DMS114 treated with DMSO at 0.1 percent for 48 hours (cell line): ENCODE measurements around the gene SH3BP5L.
"Not testable (repeated sequence)": the region's sequence is repeated elsewhere in the genome, so short reads cannot be mapped to it uniquely, and the experiment has no call there.

Experiments used
- DNase-seq: peaks from one replicate; lab custom pipeline; 2025; ENCODE audit not compliant: unreplicated experiment; lab: John Stamatoyannopoulos, UW

The SH3BP5L gene

DNA sequence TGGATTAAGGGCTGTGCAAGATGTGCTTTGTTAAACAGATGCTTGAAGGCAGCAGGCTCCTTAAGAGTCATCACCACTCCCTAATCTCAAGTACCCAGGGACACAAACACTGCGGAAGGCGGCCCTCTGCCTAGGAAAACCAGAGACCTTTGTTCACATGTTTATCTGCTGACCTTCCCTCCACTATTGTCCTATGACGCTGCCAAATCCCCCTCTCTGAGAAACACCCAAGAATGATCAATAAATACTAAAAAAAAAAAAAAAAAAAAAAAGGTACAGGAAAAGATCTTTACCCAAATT, 5.0 kb upstream of the SH3BP5L start:
- DNase-seq = not testable (repeated sequence)

DNA sequence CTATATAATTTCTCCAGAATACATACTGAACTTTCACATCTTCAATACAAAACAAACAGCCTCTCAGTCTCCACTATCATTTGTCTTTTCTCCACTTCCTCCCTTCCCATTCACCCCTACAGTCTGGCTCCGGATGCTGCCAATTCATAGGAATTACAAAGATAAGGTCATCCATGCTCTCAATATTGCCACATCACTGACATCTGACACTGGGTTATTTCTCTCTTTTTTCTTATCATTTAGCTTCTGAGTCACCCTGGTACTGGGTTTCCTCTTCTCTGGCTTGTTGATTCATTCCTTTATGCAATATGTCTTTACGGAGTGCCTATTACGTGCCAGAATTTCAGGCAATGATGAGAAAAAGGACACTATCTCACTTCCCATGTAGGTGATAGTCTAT, 3.1 kb upstream of the SH3BP5L start:
- no peak for DNase-seq

DNA sequence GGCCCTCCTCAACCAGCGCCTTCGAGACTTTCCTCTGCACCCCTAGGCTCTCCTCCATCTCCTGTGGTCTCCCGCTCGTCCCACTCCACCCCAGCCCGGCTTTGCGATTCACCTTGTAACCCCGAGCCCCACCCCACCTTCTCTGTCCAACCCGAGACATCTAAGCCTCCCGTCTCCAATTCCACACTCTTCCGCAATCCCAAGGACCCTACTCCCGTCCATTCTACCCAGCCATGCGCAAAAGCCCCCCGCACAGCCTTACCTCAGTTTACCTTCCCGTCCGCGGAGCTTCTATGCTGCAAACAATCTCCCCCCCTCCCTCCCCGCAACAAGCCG, 174 bp downstream of the SH3BP5L start:
- no peak for DNase-seq

DNA sequence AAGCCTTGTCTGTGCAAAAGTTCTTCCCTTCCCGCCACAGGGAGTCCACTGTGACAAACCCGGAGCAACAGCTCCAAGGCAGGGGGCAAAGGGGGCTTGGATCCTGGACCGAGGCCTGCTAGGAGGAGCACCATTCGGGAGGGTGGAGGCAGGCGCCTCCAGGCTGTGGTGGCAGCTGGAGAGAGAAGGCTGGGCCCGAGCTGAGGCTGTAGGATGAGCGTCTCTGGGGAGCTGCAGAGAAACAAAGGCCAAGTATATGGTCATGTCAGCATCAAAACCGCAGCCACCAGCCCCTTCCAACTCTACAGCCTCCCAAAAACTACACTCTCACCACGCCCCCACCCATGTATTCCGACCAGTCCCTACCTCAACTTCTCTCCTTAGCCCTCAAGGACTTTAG, 579 bp downstream of the SH3BP5L start:
- DNase-seq = no peak

DNA sequence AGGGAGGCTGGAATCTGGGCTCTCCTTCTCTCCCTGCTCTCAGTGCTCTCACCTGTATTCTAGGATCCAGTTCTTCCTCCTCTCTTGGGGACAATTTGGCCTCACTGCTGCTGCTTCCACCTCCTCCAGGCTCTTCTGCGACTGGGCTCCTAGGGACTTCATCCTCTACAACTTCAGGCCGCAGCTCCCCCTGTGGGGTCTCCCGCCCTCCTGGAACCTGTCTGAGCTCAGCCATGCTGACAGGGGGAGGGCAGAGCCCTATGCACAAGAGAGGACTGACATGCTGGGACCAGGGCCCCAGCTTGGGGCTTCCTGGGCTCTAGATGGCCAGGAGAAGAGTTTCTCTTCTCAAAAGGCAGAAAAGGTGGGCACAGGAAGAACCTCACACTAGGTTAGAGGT, 1.0 kb downstream of the SH3BP5L start:
- no peak for DNase-seq

DNA sequence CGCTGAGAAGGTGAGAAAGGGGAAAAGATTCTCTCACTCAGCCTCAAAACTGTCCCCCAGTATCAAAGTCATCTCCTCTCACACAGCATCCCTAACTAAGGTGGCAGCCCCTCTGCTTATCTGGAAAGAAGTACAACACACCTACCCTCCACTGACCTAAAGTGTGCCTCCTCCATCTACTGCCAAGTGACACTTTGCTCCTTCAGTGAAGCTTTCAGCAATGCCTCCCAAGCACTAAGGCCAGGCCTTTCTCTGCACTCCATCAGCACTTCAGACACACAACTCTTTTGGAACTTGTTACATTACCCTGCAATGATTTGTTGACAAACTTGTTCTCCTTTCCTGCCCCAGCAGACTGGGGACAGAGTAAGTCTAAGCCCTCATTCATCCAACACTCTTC, 1.4 kb downstream of the SH3BP5L start:
- no peak for DNase-seq

DNA sequence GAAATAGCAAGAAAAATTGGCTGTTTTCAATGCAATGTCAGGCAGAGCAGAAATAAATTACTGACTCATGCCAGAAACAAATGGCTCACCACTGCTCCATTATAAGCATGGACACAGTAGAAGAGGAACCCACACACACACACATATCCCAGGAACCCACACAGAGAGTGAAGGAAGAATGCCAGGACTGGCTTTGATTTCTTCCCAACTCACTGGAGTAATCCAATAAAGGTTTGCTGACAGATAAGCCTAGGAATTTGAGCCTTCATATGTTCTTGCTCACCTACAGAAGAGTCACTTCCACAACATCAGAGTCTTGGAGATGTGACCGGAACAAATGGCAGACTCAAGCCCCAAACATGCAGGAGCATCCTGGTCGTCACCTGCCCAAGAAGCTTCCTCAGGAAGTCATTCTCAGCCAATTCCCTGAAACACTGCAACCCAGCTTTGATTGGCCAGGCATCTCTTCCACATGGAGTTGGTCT, 2.2 kb downstream of the SH3BP5L start:
- no peak for DNase-seq

DNA sequence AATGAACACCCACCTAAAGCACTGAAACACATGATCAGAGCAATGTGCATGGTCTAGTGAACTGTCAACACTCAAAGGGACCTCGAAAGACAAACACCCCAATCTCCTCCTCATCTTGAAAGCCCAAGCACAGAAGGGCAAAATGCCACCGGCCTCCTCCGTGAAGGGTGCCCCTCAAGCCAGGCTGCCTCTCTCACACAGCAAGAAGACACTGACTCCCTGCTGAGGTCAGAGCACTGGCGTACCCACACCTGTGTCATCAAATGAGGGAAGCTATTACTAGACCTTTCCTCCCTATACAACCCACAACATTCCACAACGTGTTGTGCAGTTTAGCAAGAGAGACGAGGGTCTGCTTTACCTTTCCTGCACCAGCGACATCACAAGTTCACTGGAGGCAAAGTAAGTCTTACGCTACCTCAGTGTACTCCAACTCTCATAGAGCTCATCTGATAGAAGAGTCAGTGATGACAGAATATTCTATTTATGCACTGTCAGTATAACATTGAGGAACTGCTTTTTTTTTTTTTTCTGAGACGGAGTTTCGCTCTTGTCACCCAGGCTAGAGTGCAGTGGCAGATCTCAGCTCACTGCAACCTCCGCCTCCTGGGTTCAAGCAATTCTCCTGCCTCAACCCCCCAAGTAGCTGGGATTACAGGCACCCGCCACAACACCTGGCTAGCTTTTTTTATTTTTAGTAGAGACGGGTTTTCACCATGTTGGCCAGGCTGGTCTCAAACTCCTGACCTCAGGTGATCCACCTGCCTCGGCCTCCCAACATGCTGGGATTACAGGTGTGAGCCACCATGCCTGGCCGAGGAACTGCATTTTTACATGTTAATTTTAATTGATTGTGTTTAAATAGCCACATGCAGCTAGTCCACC, 3.3 kb downstream of the SH3BP5L start:
- DNase-seq = no peak

DNA sequence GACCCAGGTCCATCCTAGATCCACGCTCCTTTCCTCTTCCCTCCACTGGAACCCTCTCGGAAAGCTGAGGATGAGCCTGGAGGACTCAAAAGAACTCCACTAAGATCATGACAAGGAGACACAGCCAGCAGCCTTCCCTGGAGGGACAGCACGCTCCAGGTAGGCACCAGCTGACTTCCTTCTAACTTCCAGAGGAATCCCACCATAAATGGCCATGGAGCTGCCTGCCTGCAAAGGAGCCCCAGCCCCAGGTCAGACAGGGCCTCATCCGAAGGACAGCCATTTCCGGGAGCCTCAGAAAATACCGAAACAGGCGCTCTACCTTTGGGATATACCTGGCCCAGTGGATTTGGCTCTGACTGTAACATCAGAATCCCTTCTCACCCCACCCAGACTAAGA, 4.1 kb downstream of the SH3BP5L start:
- DNase-seq = no peak

DNA sequence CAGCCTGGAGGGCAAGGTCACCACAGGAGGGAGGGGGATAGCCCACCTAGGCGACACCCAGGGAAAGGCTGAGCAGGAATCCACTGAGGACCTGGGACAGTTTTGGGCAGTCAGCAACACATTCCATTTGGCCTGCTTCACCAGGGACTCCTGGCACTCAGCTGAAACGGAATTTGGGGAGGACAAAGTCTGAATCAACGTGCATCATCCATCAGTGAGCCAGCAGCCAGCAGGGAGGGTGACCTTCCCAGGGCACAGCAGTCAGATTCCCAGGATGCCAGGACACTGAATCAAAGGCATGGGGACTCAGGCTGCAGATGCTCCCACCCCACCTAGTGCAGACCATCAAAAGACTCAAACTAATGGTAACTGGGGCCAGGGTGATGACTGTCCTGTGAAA, 4.6 kb downstream of the SH3BP5L start:
- no peak for DNase-seq

DNA sequence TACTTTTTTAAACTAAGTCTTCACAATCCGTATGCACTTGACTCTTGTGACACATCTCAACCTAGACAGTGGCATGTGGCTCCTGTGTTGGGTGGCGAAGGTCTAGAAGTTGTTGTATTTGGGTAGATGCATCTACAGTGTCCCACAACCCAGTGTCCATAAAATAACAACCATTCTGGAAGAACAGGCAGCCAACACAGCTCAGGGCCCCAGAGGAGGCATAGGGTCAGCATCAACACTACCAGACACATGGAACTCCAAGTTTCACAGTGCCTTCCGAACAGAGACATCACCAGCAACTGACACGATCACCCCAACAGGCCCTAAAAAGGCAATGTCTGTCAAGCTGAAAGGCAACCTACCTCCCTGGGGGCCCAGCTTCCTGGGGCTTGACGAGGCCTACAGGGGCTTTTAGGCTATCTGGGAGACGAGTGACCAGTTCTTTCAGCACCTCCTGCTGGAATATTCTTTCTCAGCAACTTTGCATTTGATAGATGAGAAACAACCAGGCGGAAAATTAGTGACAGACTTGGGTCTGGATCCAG, 5.6 kb downstream of the SH3BP5L start:
- DNase-seq = no peak

DNA sequence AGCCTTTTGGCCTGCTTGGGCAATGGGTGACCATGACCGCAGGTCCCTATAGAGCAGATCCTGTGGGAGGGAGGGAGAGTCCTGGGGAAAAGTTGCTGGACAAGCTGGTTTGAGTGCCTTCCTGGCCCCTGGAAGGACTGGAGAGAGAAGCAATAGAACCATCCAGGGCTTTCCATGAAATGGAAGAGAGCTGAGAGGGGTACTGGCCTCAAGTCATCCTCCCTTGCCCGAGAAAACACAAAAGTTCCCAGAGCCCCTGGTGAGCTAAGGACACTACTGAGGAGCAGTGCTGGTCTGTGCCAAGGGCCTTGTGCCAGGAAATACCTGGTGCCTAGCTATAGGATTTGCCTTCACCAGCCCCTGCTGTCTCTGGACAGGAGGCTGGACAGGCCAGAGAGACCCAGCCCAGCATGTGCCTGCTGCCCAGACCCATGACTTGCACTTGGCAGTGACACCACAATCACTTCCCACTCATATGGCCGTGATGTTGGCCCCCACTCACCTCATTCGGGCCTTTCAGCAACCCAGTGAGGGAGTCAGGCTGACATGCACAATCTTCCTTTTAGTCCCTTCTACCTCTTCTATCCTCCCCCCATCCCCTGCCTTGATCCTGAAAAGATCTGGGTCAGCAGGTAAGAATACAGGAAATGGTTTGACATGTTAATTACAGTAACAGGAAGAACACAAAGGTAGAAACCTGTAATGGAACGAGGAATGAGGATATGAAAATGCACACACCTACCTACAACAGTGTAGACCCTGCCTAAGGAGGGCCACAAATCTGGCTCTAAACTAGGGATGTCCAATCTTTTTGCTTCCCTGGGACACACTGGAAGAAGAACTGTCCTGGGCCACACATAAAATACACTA, 7.0 kb downstream of the SH3BP5L start:
- DNase-seq = no peak

DNA sequence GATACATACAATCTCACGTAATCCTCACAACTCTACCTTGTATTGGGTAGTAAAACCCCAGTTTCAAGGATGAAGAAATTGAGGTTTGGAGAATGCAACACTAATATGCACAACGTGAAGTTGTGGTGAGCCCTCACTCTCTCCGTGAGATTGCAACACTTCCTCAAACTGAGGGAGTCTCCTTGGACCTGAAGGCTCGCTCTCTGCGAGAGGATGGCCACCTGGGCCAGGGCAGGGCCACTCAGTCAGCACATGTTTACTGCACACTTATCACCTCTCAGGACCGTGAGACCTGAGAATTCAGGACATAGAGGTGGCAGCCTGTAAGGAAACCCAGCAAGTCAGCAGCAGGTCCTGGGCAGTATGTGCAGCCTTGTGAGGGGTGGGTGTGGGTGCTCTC, 8.7 kb downstream of the SH3BP5L start:
- DNase-seq = no peak

DNA sequence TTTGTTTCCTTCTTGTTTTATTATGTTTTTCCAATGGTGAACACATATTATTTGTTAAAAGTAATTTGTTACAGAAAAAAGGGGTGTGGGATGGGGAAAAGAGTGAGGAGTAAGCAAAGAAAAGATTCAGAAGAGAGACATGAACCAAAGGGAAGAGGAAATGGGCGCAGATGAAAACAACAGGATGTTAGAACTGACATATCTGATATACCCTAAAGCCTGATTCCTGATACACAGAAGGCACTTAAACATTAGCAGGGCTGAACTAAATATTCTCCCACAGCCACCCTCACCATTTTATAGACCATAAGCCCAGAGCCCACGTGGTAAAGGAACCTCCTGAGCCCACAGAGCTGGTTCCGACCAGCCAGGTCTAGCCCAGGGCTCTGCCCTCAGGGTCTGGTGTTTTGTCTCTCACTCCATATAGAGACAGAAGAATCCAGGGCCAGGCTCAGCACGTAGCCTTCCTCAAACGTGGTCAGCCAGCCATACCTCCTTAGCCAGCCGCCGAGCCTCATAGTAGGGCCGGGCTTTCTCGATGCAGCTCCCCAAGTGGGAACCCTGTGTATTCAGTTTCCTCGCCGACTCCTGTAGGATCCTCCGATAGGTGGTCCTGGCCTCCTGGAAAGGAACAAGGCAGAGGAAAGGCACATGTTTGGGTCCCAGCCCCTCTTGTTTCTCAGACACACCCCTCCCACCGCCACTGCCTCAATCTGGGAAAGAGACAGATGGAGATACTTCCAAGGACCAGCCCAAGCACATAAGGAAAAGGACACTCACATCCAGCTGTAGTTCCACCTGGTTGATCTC, 9.5 kb downstream of the SH3BP5L start:
- DNase-seq = no peak

DNA sequence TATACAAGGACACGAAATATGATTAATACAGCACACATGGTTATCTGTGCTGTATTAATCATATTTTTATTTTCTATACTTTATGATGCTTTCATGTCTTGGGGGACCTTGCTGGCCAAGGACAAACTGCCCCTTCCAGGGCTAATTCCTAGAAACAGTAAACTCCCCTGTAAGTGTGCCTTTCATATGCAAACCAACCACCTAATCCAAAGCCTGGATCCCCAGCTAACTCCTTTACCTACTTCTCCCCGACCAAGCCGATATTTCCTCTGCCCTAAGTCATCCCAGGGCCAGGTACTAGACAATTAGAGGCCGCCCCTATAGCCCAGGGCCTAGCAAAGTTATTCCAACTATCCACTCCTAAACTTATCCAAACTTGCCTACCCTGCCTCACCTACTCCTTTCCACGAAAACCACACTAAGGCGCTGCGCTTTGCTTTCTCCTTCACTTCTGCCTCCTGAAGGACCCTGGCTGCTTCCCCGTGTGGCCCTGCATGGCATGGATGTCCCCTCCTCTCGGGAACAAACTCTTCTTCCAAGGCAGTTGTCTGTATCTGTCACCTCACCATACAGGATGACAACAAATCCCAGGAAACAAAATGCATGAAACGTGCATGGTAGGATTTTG, 10.2 kb downstream of the SH3BP5L start:
- DNase-seq = no peak

DNA sequence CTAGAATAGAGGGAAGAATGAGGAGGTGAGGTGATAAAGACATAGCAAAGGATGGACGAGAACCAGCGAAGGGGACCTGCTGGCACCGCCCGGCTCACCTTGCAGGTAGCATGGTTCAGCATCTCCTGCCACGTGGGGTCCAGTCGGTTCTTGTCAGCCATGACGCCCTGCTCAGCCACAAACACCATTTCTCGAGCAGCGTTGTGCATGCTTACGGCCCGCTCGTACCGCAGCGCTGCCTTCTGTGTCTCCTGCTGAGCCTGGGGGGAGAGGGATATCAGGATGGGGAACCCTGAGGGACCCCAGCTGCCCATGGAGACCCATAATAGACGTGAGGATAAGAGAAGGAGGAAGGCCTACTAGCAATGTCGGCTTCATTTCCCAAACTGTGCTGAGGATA, 11.4 kb downstream of the SH3BP5L start:
- no peak for DNase-seq

DNA sequence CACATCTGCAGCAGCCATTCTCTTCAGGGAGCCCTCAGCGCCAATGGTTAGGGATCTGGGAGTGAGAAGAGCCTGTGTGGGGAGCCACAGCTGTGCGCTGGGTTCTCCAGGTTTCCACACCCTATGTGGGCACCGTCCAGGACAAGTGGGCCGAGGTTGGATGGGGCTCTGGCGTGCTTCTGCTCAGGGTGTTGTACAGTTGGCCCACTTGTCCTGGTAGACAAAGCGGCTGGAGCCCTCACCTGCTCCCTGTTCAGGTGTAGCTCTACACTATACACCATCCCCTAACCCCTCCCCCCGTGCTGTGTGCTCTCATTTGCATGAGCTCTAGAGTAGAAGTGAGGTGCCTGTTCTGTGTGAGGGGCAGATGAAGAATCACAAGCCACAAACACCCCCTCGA, 12.2 kb downstream of the SH3BP5L start:
- DNase-seq = no peak

DNA sequence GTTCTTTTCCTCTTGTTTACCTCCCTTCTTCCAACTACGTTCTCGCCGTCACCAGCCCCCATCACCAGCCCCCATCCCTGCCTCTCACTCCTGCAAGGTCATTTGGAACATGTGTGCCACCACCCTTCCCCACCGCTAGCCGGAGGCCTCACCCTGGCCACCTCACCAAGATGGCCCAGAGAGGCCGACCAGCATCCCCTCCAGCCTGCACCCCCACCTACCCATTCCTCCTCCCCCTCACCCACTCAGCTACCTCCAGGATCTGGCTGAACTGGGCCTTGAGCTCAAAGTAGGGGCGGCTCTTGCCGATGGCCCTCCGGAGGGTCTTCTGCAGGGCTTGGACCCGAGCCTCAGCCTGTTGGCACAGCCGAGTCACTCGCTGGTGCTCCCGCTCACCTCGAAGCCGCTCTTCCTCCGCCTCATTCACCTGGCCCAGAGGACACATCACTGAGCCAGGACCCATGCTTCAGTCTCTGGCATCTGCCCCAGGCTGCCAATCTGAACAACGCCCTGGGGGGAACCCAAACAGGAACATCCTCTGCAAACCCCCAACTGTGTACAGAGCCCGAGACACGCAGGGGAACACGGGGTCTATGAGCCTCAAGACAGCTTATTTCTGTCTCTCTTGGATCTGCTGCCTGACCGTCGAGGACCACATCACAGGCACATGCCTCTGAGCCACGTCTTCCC, 12.8 kb downstream of the SH3BP5L start:
- no peak for DNase-seq

DNA sequence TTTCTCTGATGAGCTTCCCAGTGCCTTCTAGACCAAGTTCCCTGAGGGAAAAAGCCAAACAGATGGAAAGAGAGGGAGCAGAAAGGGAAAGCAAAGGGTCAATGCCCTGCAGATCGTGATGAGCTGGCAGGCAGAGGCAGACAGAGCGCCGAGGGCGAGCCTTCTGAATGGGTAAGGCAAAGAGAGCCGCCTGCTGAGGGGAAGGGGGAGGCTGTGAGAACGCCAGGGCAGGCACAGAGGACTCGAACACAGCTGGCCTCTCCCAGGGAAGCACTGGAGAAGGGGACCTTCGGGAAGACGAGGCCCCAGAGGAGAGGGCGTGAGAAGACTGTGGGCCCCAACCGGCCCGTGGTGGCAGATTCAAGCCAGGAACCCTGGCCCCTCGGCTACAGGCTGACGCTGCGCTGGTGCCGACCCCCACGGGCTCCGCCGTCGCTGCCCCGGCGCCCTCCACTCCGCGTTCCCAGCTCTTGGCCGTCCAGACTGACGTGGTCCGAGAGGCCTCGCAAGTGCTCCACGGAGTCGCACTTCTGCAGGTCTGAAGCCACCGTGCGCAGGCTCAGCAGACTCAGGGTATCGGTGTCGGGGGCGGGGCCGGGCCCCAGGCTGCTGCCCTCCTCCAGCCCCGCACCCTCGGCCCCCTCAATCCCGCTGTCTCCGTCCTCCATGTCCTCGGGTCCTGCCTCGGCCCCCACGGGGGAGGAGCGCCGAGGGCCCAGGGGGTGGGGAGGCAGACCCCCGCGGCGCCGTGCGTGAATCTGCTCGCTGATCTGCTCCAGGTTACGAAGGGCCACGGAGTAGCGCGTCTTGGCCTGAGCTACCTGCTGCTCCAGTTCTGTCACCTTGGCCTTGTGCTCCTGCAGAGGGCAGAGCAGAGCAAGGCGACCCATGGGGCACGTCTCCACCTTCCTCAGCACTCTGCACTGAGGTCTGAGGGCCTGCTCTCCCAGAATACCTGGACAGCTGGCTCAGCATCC, 13.9 kb downstream of the SH3BP5L start:
- no peak for DNase-seq
